Kasumi-1 (cell line): Measurements from ENCODE around the gene FAM3D.

Source experiments
- DNase-seq, 2 experiments: peaks; one replicate each; lab custom pipeline; 2025; lab: John Stamatoyannopoulos, UW

Gene FAM3D

GRCh38 chr3:58594117-58594516 is 72.5 kb downstream of the FAM3D start:
- DNase-seq: no peak

DNA sequence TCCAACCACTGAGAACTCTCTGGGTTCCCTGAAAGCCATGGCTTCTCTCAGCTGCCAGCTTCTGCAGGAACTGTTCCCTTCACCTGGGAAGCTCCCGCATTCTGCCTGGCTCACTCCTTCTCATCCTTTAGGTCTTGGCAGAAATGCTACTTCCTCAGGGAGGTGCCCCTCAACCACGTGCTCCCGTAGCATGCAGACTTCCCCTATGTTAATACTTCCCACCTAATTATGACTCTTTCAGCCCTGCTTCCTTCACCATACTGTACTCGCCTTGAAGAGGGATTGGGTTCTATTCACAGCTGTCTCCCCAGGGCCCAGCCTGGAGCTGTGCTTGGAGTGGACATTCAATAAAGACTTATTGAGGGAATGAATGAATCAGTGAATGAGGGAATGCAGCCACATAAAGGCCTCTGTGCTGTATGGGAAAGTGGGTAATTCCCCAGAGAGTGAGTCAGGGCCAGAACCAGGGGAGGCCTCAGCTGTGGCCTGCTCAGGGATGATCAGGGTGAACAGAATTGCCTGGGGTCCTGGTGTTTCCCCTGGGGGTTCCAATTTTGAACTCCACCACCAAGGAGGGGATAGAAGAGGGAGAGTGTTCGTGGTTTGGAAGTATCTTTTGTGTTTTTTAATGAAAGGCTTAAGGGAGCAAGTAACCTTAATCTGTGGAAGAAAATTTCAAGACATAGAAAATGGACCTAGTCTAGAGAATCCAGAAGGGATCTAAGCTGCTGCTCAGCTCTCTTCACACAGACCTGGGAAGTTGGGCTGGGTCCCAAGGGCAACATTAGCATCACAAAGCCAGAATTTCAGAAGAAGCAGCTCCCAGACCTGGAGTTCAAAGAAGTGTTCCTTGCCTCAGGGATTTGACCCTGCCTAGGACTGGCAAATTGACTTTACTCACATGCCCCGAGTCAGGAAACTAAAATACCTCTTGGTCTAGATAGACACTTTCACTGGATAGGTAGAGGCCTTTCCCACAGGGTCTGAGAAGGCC is 74.8 kb downstream of the FAM3D start:
- no peak for DNase-seq

DNA sequence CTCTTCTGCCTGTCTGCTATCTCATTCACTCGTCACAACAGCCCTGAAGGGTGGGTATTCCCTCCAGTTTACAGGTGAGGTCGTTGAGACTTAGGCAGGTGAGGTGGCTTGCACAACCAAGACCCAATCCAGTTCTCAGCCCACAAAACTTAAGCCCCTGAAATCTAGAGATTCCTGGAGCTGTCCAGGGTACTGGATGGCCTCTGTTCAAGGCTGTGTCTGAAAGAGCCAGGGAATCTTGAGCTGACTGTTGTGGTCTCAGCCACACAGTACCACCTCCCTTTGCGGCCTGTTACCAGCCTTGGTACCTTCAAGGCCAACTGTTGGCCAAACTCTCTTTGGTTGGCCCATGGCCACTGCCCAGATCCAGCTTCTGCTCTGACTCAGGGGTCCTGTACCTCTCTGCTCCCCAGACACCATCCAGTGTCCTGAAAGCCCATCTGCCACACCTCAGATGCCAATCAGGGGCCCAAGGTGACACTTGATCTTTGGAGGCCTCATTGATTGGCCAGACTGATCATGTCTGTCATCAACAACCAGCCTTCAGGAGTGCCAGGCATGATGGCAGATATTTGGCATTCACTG is 78.5 kb downstream of the FAM3D start:
- peak in 1 of 2 experiments; percentile 24 for DNase-seq

- DNase-seq: no peak
Observed at GRCh38 chr3:58586776-58587192, 79.8 kb downstream of the FAM3D start.

- DNase-seq: no peak
Observed at GRCh38 chr3:58585994-58586393, 80.6 kb downstream of the FAM3D start.

GRCh38 chr3:58585005-58585786 is 81.4 kb downstream of the FAM3D start:
- peak; percentile 65 to 77 for DNase-seq

DNA sequence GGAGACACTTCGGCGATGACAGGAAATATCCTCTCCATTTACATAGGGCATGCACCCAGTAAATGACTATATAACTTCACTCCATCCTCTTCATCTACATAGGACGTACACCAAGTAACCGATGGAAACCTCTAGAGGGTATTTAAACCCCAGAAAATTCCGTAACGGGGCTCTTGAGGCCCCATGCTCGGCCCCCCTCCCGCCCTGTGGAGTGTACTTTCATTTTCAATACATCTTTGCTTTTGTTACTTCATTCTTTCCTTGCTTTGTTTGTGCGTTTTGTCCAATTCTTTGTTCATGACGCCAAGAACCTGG is 81.9 kb downstream of the FAM3D start:
- DNase-seq: no peak
